Tibial nerve (tissue), 4 donors: ENCODE results near the gene IGSF22. TPM values are rescaled to one million over a fixed set of nuclear protein-coding genes. Genes with fewer than 3 reads are reported as not detected.
A peak's percentile ranks its signal among the peaks of the same experiment; 100 is the strongest.

ENCODE experiments used
- DNase-seq, 2 donors: peaks; one replicate each; pipeline ENCODE4 v3.0.0-alpha.2; 2019; ENCODE audit warnings: low spot score in 2 of 2
- H3K27ac ChIP-seq, 4 donors: fragments of 200-600 bp; sonication (generic) in 3 of 4; one replicate each; pipeline ENCODE4 v1.5.1; 2017 to 2019; ENCODE audit warnings: mild to moderate bottlenecking in 1 of 4
- H3K27me3 ChIP-seq, 2 donors: fragments of 200-600 bp; sonication (generic) in 1 of 2; one replicate each; pipeline versions ENCODE4 v1.5.1 to v1.6.0; 2017 to 2019
- H3K36me3 ChIP-seq, 3 donors: fragments of 200-600 bp; sonication (generic); one replicate each; pipeline ENCODE4 v1.5.1; 2018 to 2019
- H3K4me1 ChIP-seq, 4 donors: fragments of 200-600 bp; sonication (generic) in 3 of 4; one replicate each; pipeline ENCODE4 v1.5.1; 2017 to 2019
- H3K4me3 ChIP-seq, 4 donors: fragments of 200-600 bp; sonication (generic) in 3 of 4; one replicate each; pipeline ENCODE4 v1.5.1; 2017 to 2019; ENCODE audit warnings: mild to moderate bottlenecking in 1 of 4, moderate library complexity in 1 of 4
- H3K9me3 ChIP-seq, 4 donors: fragments of 200-600 bp; sonication (generic) in 3 of 4; one replicate each; pipeline ENCODE4 v1.5.1; 2017 to 2019
- EP300 ChIP-seq, 2 donors: sonication (generic); formaldehyde crosslinking; IDR thresholded peaks; one replicate each; pipeline ENCODE4 v1.6.1; 2017; ENCODE audit warnings: antibody characterized with exemption in 2 of 2, mild to moderate bottlenecking in 1 of 2
- POLR2A ChIP-seq, 2 donors: fragments of 450-650 bp; IDR thresholded peaks; one replicate each; pipeline ENCODE4 v1.6.1; 2017; ENCODE audit warnings: antibody characterized with exemption in 2 of 2, mild to moderate bottlenecking in 2 of 2, moderate library complexity in 2 of 2
- WGBS, 2 donors: methylation state at CpG; one replicate each; pipeline ENCODE4 v1.1.5; 2018; 5-methylcytosine and 5-hydroxymethylcytosine counted together
- total RNA-seq, 4 donors: library from RNA; depleted of rRNA; stranded (reverse); fragments of >200 nt; gene quantifications; one replicate each; pipeline ENCODE4 v1.1.0, GENCODE V29; 2016
- TF ChIP-seq, protein P1 (sequence below), 5 experiments: fragments of 200-600 bp in 3 of 5; fragments of 450-650 bp in 2 of 5; sonication (generic) in 3 of 5; IDR thresholded peaks; one replicate each; pipeline ENCODE4 v1.5.1; 2016 to 2019; ENCODE audit warnings: antibody characterized with exemption in 5 of 5, mild to moderate bottlenecking in 3 of 5, moderate library complexity in 2 of 5

IGSF22 gene
- total RNA-seq, 4 donors from 2014 or later: 0.44 to 0.90 TPM; not detected in 2

DNA sequence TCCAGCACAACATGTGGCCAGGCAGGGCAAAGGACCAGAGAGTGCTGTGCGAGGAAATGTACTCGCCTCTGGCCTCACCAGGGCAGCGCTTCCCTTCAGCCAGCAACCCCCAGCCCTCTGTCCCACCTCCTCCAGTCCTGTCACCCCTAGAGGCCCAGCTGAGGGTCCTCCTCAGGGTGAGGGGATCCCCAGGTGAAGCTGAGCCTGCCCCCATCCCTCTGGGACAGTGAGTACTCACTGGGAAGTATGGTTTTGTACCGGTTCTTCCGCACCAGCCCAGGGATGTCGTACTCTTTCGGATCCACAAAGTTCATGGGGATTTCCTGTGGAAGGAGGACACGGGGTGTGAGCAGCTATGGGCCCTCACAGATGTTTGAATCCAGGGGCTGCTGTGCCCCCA, 11.7 kb upstream of the IGSF22 start:
- no peaks in the 10 kb centered on the region for H3K4me1 ChIP-seq
- H3K36me3 ChIP-seq: no peaks in the 10 kb centered on the region
- no peaks in the 10 kb centered on the region for H3K27me3 ChIP-seq
- no peak overlapping the region for H3K27ac ChIP-seq
- no peak overlapping the region for H3K4me3 ChIP-seq
- no peaks in the 10 kb centered on the region for H3K9me3 ChIP-seq
- 91 to 94% methylated on average over 8 of the region's 8 CpGs for WGBS, 2 donors
- TF ChIP-seq EP300 (IDR thresholded peaks at IDR 0.05): no peak
- no peak for TF ChIP-seq POLR2A (IDR thresholded peaks at IDR 0.05)
- TF ChIP-seq, protein P1, sequence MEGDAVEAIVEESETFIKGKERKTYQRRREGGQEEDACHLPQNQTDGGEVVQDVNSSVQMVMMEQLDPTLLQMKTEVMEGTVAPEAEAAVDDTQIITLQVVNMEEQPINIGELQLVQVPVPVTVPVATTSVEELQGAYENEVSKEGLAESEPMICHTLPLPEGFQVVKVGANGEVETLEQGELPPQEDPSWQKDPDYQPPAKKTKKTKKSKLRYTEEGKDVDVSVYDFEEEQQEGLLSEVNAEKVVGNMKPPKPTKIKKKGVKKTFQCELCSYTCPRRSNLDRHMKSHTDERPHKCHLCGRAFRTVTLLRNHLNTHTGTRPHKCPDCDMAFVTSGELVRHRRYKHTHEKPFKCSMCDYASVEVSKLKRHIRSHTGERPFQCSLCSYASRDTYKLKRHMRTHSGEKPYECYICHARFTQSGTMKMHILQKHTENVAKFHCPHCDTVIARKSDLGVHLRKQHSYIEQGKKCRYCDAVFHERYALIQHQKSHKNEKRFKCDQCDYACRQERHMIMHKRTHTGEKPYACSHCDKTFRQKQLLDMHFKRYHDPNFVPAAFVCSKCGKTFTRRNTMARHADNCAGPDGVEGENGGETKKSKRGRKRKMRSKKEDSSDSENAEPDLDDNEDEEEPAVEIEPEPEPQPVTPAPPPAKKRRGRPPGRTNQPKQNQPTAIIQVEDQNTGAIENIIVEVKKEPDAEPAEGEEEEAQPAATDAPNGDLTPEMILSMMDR (IDR thresholded peaks at IDR 0.05): no peak
- DNase-seq: no peak

DNA sequence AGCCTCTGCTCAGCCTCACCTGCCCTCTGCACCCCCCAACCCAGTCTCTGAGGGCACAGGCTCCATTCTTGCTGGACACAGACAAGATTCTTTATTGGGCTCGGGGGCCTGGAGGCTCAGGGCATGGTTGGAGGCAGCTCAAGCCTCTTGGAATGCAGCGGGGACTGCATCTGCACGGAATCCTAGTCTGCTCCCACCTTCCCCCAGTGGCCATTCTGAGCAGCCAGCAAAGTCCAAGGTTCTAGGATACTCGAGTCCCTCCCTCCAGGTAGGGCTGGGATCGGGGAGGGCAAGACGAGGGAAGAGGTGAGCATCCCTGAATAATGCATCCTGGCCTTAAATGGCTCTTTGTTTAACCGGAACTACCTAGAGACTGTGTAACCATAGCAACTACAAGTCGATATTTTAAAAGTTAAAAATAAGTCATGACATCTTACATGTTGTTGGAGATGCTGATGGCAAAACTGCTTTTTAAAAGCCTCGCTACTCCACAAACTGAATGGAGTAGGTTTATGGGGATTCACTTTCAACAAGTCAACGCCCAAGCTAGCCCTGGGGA, 10.7 kb upstream of the IGSF22 start:
- 59% methylated on average over 10 of the region's 10 CpGs for WGBS, 2 donors
- H3K27ac ChIP-seq: no peak overlapping the region
- H3K27me3 ChIP-seq: no peaks in the 10 kb centered on the region
- TF ChIP-seq EP300 (IDR thresholded peaks at IDR 0.05) (no peak), POLR2A (IDR thresholded peaks at IDR 0.05) (no peak)
- TF ChIP-seq, protein P1 (IDR thresholded peaks at IDR 0.05): no peak
- H3K36me3 ChIP-seq: no peaks in the 10 kb centered on the region
- H3K9me3 ChIP-seq: no peaks in the 10 kb centered on the region
- no peak overlapping the region for H3K4me3 ChIP-seq
- no peak for DNase-seq
- peaks cover 0 to 4% (median 0%) of the 10 kb centered on the region in 4 donors for H3K4me1 ChIP-seq

DNA sequence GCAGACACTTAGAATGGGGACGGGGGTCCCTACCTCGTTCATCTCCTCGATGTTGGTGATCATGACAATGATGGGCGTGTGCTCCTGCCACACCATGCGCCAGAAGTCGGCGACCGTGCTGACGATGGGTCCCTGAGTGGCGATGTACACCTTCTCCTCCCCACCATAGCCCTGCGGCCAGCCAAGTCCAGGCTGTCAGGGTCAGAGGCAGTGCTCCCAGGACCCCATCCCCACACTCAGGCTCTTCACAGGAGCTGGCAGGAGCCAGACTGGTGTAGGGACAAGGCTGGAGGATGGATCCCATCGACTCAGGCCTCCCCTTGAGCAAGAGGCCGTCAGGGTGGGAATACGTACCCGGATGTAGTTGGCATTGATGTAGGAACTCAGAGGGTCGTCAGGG, 7.2 kb upstream of the IGSF22 start:
- TF ChIP-seq, protein P1 (IDR thresholded peaks at IDR 0.05): no peak
- TF ChIP-seq POLR2A (IDR thresholded peaks at IDR 0.05) (no peak), EP300 (IDR thresholded peaks at IDR 0.05) (no peak)
- DNase-seq: no peak
- no peaks in the 10 kb centered on the region for H3K9me3 ChIP-seq
- H3K36me3 ChIP-seq: no peaks in the 10 kb centered on the region
- peaks cover 0 to 4% (median 0%) of the 10 kb centered on the region in 4 donors for H3K4me1 ChIP-seq
- WGBS, 2 donors: 87 to 91% methylated on average over 16 of the region's 16 CpGs
- H3K27ac ChIP-seq: no peak overlapping the region
- H3K4me3 ChIP-seq: no peak overlapping the region
- no peaks in the 10 kb centered on the region for H3K27me3 ChIP-seq

DNA sequence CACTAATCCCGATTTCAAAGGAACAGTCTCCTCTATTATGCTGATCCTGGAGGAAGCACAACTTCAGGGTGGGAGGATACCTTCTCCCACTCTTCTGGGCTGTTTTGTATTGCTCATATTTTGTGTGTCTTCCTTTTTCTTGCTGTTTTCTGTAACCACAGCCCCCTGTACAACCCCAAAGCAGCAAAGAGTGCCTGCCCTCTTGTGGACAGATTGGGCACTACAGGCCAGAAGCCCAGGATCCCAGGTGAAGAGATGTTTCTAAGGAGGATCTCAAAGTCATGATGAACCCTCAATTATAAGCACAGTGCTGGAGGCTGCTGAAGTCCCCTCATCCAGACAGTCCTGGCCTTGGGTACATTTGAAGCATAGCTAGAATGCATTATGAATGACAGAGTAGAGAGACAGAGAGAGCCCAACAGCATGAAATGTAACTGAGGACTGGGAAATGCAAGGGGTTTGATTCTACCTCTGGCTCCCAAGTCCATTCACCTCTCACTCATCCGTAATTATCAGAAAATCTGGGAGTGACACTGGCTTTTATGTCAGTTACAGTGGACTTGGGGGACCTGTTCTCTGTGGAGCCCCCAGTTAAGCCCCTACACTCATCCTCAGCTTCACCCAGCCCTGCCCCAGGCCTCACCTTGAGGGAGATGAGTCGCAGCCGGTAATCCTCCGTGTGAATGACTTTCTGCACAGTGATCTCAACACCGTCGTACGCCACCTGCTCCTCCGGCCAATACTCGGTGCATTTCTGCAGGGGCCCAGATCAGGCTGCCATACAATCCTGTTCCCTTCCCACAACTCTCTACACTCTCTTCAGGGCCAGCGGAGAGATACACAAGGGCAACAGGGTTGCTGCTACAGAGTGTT, 6.2 kb upstream of the IGSF22 start:
- WGBS, 2 donors: 74 to 77% methylated on average over 11 of the region's 11 CpGs
- H3K4me3 ChIP-seq: no peak overlapping the region

More for the DNA sequence above, 6.2 kb upstream of the IGSF22 start:
- TF ChIP-seq EP300 (IDR thresholded peaks at IDR 0.05) (no peak), POLR2A (IDR thresholded peaks at IDR 0.05) (no peak)
- TF ChIP-seq, protein P1 (IDR thresholded peaks at IDR 0.05): peak; percentile 82 to 99 (median 95)
- DNase-seq: peak; percentile 51 to 83
- Histone ChIP-seq H3K27me3 (no peaks in the 10 kb centered on the region), H3K27ac (no peak overlapping the region), H3K9me3 (no peaks in the 10 kb centered on the region), H3K36me3 (no peaks in the 10 kb centered on the region), H3K4me1 (peaks cover 0 to 12% (median 0%) of the 10 kb centered on the region in 4 donors)
